Astrocyte (in vitro differentiated cells and primary cell): Measurements from ENCODE around the gene AFG1L. TPM values are rescaled to one million over a fixed set of nuclear protein-coding genes. Genes with fewer than 3 reads are reported as not detected.

Experiments used
- DNase-seq: peaks from one replicate; pipeline ENCODE4 v3.0.0-alpha.2; 2010; ENCODE audit warnings: low read depth
- FAIRE-seq: peaks from 2 replicates; lab custom pipeline; 2011; peaks lifted over from hg19 to GRCh38; lab: Jason Lieb, UNC
- H2AFZ ChIP-seq: 2 replicates; pipeline ENCODE4 v1.6.0; 2012; ENCODE audit warnings: low read depth, low read length, inconsistent platforms
- H3K27ac ChIP-seq: 2 replicates; pipeline ENCODE4 v1.5.1; 2011; ENCODE audit warnings: low read depth, low read length, inconsistent platforms
- H3K27me3 ChIP-seq: 2 replicates; pipeline ENCODE4 v1.6.0; 2011; ENCODE audit warnings: low read length, inconsistent platforms; ENCODE audit not compliant: insufficient read depth
- H3K36me3 ChIP-seq: 2 replicates; pipeline ENCODE4 v1.5.1; 2011; ENCODE audit warnings: low read length, inconsistent platforms; ENCODE audit not compliant: insufficient read depth
- H3K4me1 ChIP-seq: 2 replicates; pipeline ENCODE4 v1.5.1; 2011; ENCODE audit warnings: low read length, inconsistent platforms; ENCODE audit not compliant: insufficient read depth
- H3K4me2 ChIP-seq: 2 replicates; pipeline ENCODE4 v1.6.0; 2012; ENCODE audit warnings: low read length, inconsistent platforms
- H3K4me3 ChIP-seq: 2 replicates; pipeline ENCODE4 v1.5.1; 2011; ENCODE audit warnings: low read depth, mild to moderate bottlenecking, low read length, inconsistent platforms; ENCODE audit not compliant: insufficient read depth
- H3K79me2 ChIP-seq: 2 replicates; pipeline ENCODE4 v1.6.0; 2012; ENCODE audit warnings: mild to moderate bottlenecking, low read length, inconsistent platforms; ENCODE audit not compliant: insufficient read depth
- H3K9ac ChIP-seq: 2 replicates; pipeline ENCODE4 v1.6.0; 2012; ENCODE audit warnings: mild to moderate bottlenecking, low read length, inconsistent platforms
- H3K9me3 ChIP-seq: 2 replicates; pipeline ENCODE4 v1.5.1; 2012; ENCODE audit warnings: low read depth, mild to moderate bottlenecking, low read length, inconsistent platforms; ENCODE audit not compliant: insufficient read depth
- H4K20me1 ChIP-seq: 2 replicates; pipeline ENCODE4 v1.6.0; 2012; ENCODE audit warnings: low read length, inconsistent platforms; ENCODE audit not compliant: insufficient read depth
- H3K27ac Mint-ChIP-seq: one replicate; pipeline ENCODE4 v1.8.0; 2021; ENCODE audit warnings: mild to moderate bottlenecking, mixed read lengths; ENCODE audit not compliant: unreplicated experiment
- H3K27me3 Mint-ChIP-seq: one replicate; pipeline ENCODE4 v1.8.0; 2021; ENCODE audit warnings: low read depth, mixed read lengths; ENCODE audit not compliant: unreplicated experiment
- H3K36me3 Mint-ChIP-seq: one replicate; pipeline ENCODE4 v1.8.0; 2021; ENCODE audit warnings: low read depth, mixed read lengths; ENCODE audit not compliant: unreplicated experiment
- H3K4me1 Mint-ChIP-seq: one replicate; pipeline ENCODE4 v1.8.0; 2021; ENCODE audit warnings: low read depth, mixed read lengths; ENCODE audit not compliant: unreplicated experiment
- H3K4me3 Mint-ChIP-seq: one replicate; pipeline ENCODE4 v1.8.0; 2021; ENCODE audit warnings: mild to moderate bottlenecking, moderate library complexity, mixed read lengths; ENCODE audit not compliant: unreplicated experiment
- H3K9me3 Mint-ChIP-seq: one replicate; pipeline ENCODE4 v1.8.0; 2021; ENCODE audit warnings: mild to moderate bottlenecking, mixed read lengths; ENCODE audit not compliant: unreplicated experiment
- EZH2 ChIP-seq: IDR thresholded peaks from 2 replicates; pipeline ENCODE4 v1.6.1; 2012; ENCODE audit warnings: mild to moderate bottlenecking, low read length, inconsistent platforms; ENCODE audit not compliant: insufficient read depth
- total RNA-seq: library from RNA; stranded (reverse); gene quantifications from 2 replicates; pipeline ENCODE4 v1.2.1, GENCODE V29; 2021
- TF ChIP-seq, protein P1 (sequence below): IDR thresholded peaks from 2 replicates; pipeline ENCODE4 v1.5.1; 2011; ENCODE audit warnings: low read depth, mild to moderate bottlenecking, inconsistent platforms, low read length, moderate library complexity; ENCODE audit not compliant: insufficient read depth

AFG1L gene
- total RNA-seq, 1 donor from 2014 or later: 7.9 TPM

DNA sequence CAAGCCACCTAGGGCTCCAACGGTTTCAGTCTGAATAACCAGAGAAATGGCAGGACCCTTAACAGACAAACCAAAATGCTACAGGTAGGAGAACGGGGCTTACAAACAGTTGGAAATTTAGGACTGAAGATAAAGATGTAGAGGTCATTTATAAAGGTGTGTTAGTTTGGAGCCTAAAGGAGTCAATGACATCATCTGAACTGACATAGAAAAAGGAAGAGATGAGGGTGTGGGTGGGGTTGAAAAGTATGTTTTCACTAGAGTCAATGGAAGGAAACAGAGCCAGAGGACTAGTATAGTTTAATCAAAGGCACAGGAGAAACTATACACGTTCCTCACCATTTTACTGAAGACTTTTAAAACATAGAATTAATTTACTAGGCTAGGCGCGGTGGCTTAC is 194.8 kb downstream of the AFG1L start:
- Histone ChIP-seq H3K4me3 (no peak overlapping the region), H3K4me1 (no peaks in the 10 kb centered on the region), H3K79me2 (no peaks in the 10 kb centered on the region), H3K27me3 (no peaks in the 10 kb centered on the region), H3K4me2 (no peak overlapping the region), H4K20me1 (no peaks in the 10 kb centered on the region), H3K9me3 (no peaks in the 10 kb centered on the region), H3K9ac (no peak overlapping the region), H3K36me3 (no peaks in the 10 kb centered on the region), H3K27ac (no peak overlapping the region), H2AFZ (no peak overlapping the region)
- no peak for DNase-seq
- Mint-ChIP-seq H3K4me1 (no peaks in the 10 kb centered on the region), H3K27me3 (peaks cover 6% of the 10 kb centered on the region), H3K27ac (no peak overlapping the region), H3K4me3 (no peak overlapping the region), H3K9me3 (no peaks in the 10 kb centered on the region), H3K36me3 (peaks cover 6% of the 10 kb centered on the region)
- FAIRE-seq: no peak
- TF ChIP-seq, protein P1, sequence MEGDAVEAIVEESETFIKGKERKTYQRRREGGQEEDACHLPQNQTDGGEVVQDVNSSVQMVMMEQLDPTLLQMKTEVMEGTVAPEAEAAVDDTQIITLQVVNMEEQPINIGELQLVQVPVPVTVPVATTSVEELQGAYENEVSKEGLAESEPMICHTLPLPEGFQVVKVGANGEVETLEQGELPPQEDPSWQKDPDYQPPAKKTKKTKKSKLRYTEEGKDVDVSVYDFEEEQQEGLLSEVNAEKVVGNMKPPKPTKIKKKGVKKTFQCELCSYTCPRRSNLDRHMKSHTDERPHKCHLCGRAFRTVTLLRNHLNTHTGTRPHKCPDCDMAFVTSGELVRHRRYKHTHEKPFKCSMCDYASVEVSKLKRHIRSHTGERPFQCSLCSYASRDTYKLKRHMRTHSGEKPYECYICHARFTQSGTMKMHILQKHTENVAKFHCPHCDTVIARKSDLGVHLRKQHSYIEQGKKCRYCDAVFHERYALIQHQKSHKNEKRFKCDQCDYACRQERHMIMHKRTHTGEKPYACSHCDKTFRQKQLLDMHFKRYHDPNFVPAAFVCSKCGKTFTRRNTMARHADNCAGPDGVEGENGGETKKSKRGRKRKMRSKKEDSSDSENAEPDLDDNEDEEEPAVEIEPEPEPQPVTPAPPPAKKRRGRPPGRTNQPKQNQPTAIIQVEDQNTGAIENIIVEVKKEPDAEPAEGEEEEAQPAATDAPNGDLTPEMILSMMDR: no peak

DNA sequence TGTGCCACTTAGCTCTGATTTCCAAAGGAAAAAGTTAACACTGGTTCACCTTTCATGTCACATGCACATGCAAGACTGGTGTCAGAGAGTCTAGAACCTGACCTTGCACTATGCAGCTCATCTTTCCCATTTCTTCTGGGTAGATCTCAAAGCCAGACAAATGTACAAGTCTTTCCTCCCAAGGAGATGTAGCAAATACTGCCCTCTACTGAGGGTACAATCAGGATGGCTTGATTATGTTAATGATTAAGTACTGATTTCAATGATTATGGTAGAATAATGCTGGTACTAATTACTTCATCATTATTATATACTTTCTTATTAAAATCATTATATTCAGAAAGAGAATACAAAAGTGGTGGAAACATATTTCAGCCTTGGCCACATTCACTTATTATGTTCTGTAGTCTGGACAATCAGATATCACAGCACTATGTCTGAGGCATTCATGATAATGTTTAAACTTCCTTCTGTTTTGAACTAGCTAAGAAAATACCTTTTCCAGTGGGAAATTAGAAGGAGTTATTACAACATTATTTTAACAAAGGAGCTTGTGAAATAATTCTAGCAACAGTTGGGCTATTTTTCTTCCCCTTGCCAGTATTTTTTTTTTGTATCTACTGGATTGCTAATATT is 197.4 kb downstream of the AFG1L start:
- no peaks in the 10 kb centered on the region for H3K36me3 ChIP-seq
- H3K4me2 ChIP-seq: no peak overlapping the region
- H3K9ac ChIP-seq: no peak overlapping the region
- Mint-ChIP-seq H3K27ac (no peak overlapping the region), H3K4me1 (no peaks in the 10 kb centered on the region), H3K4me3 (no peak overlapping the region), H3K36me3 (peaks cover 6% of the 10 kb centered on the region), H3K9me3 (no peaks in the 10 kb centered on the region), H3K27me3 (peaks cover 6% of the 10 kb centered on the region)
- no peaks in the 10 kb centered on the region for H3K9me3 ChIP-seq
- H3K4me3 ChIP-seq: no peak overlapping the region
- no peak overlapping the region for H2AFZ ChIP-seq
- no peak for FAIRE-seq
- H3K4me1 ChIP-seq: no peaks in the 10 kb centered on the region
- H4K20me1 ChIP-seq: no peaks in the 10 kb centered on the region
- DNase-seq: peak; percentile 36
- no peaks in the 10 kb centered on the region for H3K27me3 ChIP-seq
- H3K79me2 ChIP-seq: no peaks in the 10 kb centered on the region
- H3K27ac ChIP-seq: no peak overlapping the region
- no peak for TF ChIP-seq EZH2
- TF ChIP-seq, protein P1: peak; percentile 70

DNA sequence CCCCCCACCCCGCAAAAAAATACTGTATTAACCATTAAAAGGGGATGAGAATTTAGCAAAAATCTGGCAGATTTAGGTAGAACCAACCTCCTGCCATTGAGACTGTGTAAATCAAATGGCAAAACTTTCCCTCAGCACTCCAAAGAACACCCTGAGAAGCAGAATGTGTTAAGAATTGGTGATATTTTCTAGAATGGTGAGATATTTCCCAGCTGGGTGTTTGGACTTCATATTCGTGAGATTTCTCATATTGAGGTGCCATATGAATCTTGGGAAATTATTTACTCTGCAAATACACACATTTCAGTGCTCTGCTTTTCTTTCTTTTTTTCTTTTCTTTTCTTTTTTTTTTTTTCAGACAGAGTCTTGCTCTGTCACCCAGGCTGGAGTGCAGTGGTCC is 199.6 kb downstream of the AFG1L start:
- Mint-ChIP-seq H3K4me1 (no peaks in the 10 kb centered on the region), H3K4me3 (no peak overlapping the region), H3K36me3 (peaks cover 3% of the 10 kb centered on the region), H3K27ac (no peak overlapping the region), H3K27me3 (peaks cover 4% of the 10 kb centered on the region), H3K9me3 (no peaks in the 10 kb centered on the region)
- Histone ChIP-seq H3K9me3 (no peaks in the 10 kb centered on the region), H3K79me2 (no peaks in the 10 kb centered on the region), H3K36me3 (no peaks in the 10 kb centered on the region), H3K27me3 (no peaks in the 10 kb centered on the region), H3K27ac (no peak overlapping the region), H4K20me1 (no peaks in the 10 kb centered on the region), H3K4me3 (no peak overlapping the region), H3K9ac (no peak overlapping the region), H3K4me2 (no peak overlapping the region), H3K4me1 (no peaks in the 10 kb centered on the region), H2AFZ (no peak overlapping the region)
- FAIRE-seq (no peak), DNase-seq (no peak)
- TF ChIP-seq EZH2: no peak
- TF ChIP-seq, protein P1: no peak
